Ovary (tissue), 9 donors: ENCODE data around the gene PPP2R2C. TPM values are rescaled to one million over a fixed set of nuclear protein-coding genes. Genes with fewer than 3 reads are reported as not detected.

ENCODE experiments used
- DNase-seq, 5 donors: peaks; one replicate each; pipeline ENCODE4 v3.0.0-alpha.2; 2019 to 2020
- H3K27ac ChIP-seq, 2 donors: fragments of 200-600 bp; one replicate each; pipeline versions ENCODE4 v1.5.1 to v1.8.0; 2019 to 2022
- H3K27me3 ChIP-seq: fragments of 200-600 bp; one replicate; pipeline ENCODE4 v1.8.0; 2022
- H3K36me3 ChIP-seq: fragments of 200-600 bp; sonication (generic); one replicate; pipeline ENCODE4 v1.5.1; 2019
- H3K4me1 ChIP-seq: one replicate; pipeline ENCODE4 v1.8.1; 2013; ENCODE audit warnings: mild to moderate bottlenecking, moderate library complexity; ENCODE audit not compliant: insufficient read depth
- H3K4me3 ChIP-seq: fragments of 200-600 bp; sonication (generic); one replicate; pipeline ENCODE4 v1.5.1; 2017
- H3K9me3 ChIP-seq, 2 donors: fragments of 200-600 bp in 1 of 2; sonication (generic) in 1 of 2; one replicate each; pipeline versions ENCODE4 v1.5.1 to v1.8.1; 2013 to 2019; ENCODE audit warnings: mild to moderate bottlenecking in 1 of 2, moderate library complexity in 1 of 2
- EP300 ChIP-seq: sonication (generic); formaldehyde crosslinking; IDR thresholded peaks from one replicate; pipeline ENCODE4 v1.6.1; 2017; ENCODE audit warnings: antibody characterized with exemption
- POLR2A ChIP-seq: fragments of 450-650 bp; IDR thresholded peaks from one replicate; pipeline ENCODE4 v1.6.1; 2017; ENCODE audit warnings: antibody characterized with exemption, mild to moderate bottlenecking, moderate library complexity
- WGBS, 3 donors: extraction: QIAGEN DNeasy Blood & Tissue Kit in 1 of 3; methylation state at CpG; one replicate each; pipeline versions ENCODE4 v1.1.5 to v1.1.7; 2013 to 2017; 5-methylcytosine and 5-hydroxymethylcytosine counted together
- intact Hi-C, 4 donors: fragments of 100-400 bp; cut with DNase I; formaldehyde crosslinking; loops; one replicate each; pipeline versions ENCODE4 v1.11.0 to v1.15.1; 2022 to 2023
- polyA plus RNA-seq, 2 donors: library from polyadenylated mRNA; stranded (reverse); fragments of 200-250 nt in 1 of 2; fragments of 350-450 nt in 1 of 2; fragmentation: Illumina TruSeq in 1 of 2; extraction: RNeasy Lipid Tissue Mini Kit (QIAGEN cat#74804) in 1 of 2; gene quantifications; one replicate each; pipeline ENCODE4 v1.2.3, GENCODE V29; 2013 to 2014
- total RNA-seq, 7 donors: library from RNA; depleted of rRNA in 2 of 7; stranded (reverse); fragments of >200 nt in 2 of 7; fragmentation: NEBNext Ultra II Directional in 3 of 7; extraction: Animal tissue kit (Norgen Biotek cat#: 25700) in 3 of 7; gene quantifications; one replicate each; pipeline versions ENCODE4 v1.1.0 to v1.2.4, GENCODE V29; 2016 to 2023
- TF ChIP-seq, protein P1 (sequence below), 3 donors: fragments of 450-650 bp in 2 of 3; fragments of 200-600 bp in 1 of 3; IDR thresholded peaks; one replicate each; pipeline versions ENCODE4 v1.5.1 to v1.8.0; 2016 to 2022; ENCODE audit warnings: antibody characterized with exemption in 3 of 3, mild to moderate bottlenecking in 1 of 3
- donor health status: DM: no; HTN: no; CAD: no; lungs with moderate emphysema.
- donor health status: DM: no; HTN: no; CAD: no.
- donor health status: Bipolar disorder and iron deficiency.
- donor health status: DM: yes; HTN: yes; CAD: no.
- donor health status: DM: no; HTN: no; CAD: no.
- donor health status: DM: yes; HTN: yes; CAD: no.

PPP2R2C gene
- total and polyA plus RNA-seq, 9 donors = 0.12 to 4.5 (median 0.77) TPM

DNA sequence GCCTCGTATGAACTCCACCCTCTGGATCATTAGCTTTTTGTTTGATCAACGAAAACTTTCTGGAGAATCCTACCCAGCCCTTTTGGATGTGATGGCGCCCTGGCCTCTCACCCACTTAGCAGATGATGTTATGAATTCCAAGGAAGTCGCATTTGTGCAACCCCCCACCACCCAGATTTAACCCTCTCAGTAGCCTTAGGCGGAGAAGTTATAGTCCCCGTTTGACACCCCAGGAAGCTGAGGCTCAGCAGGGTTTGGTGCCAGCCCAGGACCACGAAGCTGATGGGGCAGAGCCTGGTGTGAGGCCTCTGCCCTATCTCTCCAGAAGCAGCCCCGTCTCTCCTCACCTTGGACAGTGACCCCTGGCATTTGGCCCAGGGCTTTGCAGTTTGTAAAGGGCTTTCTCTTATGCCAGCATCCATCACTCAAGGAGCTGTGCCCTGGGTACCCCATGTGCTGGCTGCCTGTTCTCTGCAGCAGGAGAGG, 201.7 kb downstream of the PPP2R2C start:
- Histone ChIP-seq H3K4me1 (peaks cover 41% of the 10 kb centered on the region), H3K27me3 (no peaks in the 10 kb centered on the region), H3K27ac (peak overlapping the region; percentile 71 to 82), H3K4me3 (peak overlapping the region; percentile 96), H3K9me3 (no peaks in the 10 kb centered on the region), H3K36me3 (no peaks in the 10 kb centered on the region)
- TF ChIP-seq EP300 (no peak), POLR2A (no peak)
- TF ChIP-seq, protein P1, sequence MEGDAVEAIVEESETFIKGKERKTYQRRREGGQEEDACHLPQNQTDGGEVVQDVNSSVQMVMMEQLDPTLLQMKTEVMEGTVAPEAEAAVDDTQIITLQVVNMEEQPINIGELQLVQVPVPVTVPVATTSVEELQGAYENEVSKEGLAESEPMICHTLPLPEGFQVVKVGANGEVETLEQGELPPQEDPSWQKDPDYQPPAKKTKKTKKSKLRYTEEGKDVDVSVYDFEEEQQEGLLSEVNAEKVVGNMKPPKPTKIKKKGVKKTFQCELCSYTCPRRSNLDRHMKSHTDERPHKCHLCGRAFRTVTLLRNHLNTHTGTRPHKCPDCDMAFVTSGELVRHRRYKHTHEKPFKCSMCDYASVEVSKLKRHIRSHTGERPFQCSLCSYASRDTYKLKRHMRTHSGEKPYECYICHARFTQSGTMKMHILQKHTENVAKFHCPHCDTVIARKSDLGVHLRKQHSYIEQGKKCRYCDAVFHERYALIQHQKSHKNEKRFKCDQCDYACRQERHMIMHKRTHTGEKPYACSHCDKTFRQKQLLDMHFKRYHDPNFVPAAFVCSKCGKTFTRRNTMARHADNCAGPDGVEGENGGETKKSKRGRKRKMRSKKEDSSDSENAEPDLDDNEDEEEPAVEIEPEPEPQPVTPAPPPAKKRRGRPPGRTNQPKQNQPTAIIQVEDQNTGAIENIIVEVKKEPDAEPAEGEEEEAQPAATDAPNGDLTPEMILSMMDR (IDR thresholded peaks at IDR 0.05) = no peak
- peak; percentile 48 to 74 (median 63) for DNase-seq
- intact Hi-C loops = loop anchor here in 1 of 4 donors (10.0 kb wide), 1 partner anchor 514 kb away; the partner anchor contains the start of gene KIAA0232
- 1 to 7% (median 4%) methylated on average over 8 of the region's 8 CpGs for WGBS, 3 donors

Other genes with a start within 250 kb of the PPP2R2C start
- 100 to 1,000 TPM in 5 of 7 donors, 10 to 100 TPM in 2; 57.4 to 174 (median 140) TPM for gene WFS1, start 202.8 kb downstream of the PPP2R2C start, total RNA-seq
- 100 to 1,000 TPM in 1 of 2 donors, 10 to 100 TPM in 1; 33.2 to 111 TPM for gene WFS1, start 202.8 kb downstream of the PPP2R2C start, polyA plus RNA-seq
- gene MAN2B2, start 102.6 kb upstream of the PPP2R2C start, total RNA-seq = 10 to 100 TPM; 19.1 to 49.2 (median 40.4) TPM
- gene MAN2B2, start 102.6 kb upstream of the PPP2R2C start, polyA plus RNA-seq = 10 to 100 TPM; 26.8 to 27.1 TPM
- gene MRFAP1, start 168.1 kb upstream of the PPP2R2C start, total RNA-seq = 100 to 1,000 TPM; 154 to 367 (median 300) TPM
- gene MRFAP1, start 168.1 kb upstream of the PPP2R2C start, polyA plus RNA-seq = 100 to 1,000 TPM; 340 to 351 TPM
- 1 to 10 TPM in 1 of 7 donors, under 1 TPM in 4, not detected in 2; 0.37 to 2.1 (median 0.81) TPM for gene S100P, start 221.3 kb upstream of the PPP2R2C start, total RNA-seq
- gene S100P, start 221.3 kb upstream of the PPP2R2C start, polyA plus RNA-seq = under 1 TPM in 1 of 2 donors, not detected in 1; 0.97 TPM
- 10 to 100 TPM; 59.3 to 73.6 (median 65.3) TPM for gene MRFAP1L1, start 237.3 kb upstream of the PPP2R2C start, total RNA-seq
- 10 to 100 TPM; 65.1 to 80.6 TPM for gene MRFAP1L1, start 237.3 kb upstream of the PPP2R2C start, polyA plus RNA-seq
- 10 to 100 TPM; 15.4 to 26.9 (median 18.9) TPM for gene BLOC1S4, start 243.6 kb upstream of the PPP2R2C start, total RNA-seq
- 10 to 100 TPM in 1 of 2 donors, 1 to 10 TPM in 1; 8.8 to 15.4 TPM for gene BLOC1S4, start 243.6 kb upstream of the PPP2R2C start, polyA plus RNA-seq